Placental epithelial cell (primary cell): ENCODE measurements around the gene PAK3. TPM values are rescaled to one million over a fixed set of nuclear protein-coding genes. Genes with fewer than 3 reads are reported as not detected.

Source experiments
- small RNA-seq: library from RNA; depleted of rRNA; stranded (forward); fragments of <200 nt; gene quantifications from one replicate; pipeline ENCODE3, GENCODE V24; 2012
- total RNA-seq: library from RNA; depleted of rRNA; stranded (reverse); fragments of >200 nt; gene quantifications from 2 replicates; pipeline ENCODE4 v1.2.3, GENCODE V29; 2012

PAK3 gene
- not detected in 2 replicates for total RNA-seq

DNA sequence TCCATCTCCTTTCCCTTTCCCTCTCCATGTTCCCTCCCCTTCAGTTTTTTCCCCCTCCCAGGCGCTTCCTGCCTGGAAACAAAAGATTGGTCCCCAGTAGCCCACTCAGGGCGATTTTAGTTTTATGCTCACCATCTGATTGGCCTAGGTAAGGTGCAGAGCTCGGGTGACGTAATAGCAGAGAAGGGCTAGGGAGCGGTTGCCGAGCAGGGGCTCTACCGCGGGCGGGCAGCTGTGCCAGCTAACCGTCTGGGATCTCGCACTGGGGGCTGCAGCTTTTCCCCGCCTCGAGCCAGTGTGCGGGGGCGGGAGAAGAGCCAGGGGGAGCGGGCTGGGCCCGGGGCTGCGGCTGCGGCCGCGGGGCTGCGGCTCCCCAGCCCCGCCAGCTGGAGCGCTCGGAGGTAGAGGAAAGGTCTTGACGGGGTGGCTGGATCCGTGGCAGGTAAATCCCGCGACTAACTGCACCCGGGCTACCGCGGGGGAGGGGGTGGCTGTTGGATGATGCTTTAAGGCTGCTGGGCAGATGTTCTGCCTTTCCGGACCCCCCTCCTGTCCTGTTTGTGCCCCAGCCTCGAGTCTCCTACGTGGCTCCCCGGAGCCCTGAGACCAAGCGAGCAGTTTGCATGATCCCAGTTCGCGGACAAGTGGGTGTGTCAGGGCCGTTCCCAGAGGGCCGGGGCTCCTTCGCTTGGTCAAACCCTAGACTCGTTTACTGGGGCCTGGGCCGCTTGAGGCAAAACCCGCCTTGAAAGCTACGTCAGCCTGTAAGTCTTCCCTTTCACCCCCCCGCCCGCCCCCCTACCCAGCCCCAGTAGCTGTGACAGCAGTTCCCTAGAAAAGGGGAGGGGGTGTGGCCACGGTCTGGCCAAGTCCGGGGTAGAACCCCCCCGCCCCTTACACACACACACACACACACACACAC is at the start of gene PAK3:
Gene PAK3 (plus strand): TSS at position 218 of the 922 bp plus-strand sequence. CDS start 26,913 bp downstream, outside the sequence.

DNA sequence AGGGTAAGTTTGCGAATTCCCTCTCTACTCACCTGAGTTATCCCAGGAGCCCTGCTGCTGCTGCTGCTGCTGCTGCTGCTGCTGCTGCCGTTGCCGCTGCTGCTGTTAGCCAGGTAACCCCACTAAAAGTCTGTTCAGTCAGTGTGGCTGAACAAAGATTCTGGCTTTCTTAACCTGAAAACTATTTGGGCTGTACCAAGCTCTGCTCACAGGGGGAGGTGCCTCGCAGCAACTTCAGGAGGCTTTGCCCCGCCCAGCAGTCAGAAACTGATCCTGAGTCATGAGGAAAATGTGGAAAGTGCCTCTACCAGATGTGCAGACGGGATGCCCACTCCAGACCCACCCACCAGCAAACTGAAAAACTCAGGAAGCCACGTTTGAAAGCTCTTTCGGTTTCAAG is 174.3 kb downstream of the PAK3 start, which contains the start of gene CAPN6:
Gene CAPN6 (minus strand): TSS at position 145 of the 400 bp plus-strand sequence. CDS start 6,547 bp downstream, outside the sequence.

Small RNA genes lying within 50 kb of the gene (small RNA-seq; reads per million reads assigned to genes)
- not detected for gene FCF1P4

Other genes with a start within 250 kb of the PAK3 start
- gene CAPN6, start 174.3 kb downstream of the PAK3 start, total RNA-seq, result 4.3 and 9.9 TPM in 2 replicates